ENCODE data around the gene LINGO1. TPM values are rescaled to one million over a fixed set of nuclear protein-coding genes. Genes with fewer than 3 reads are reported as not detected.

The LINGO1 gene
- total and polyA plus RNA-seq, 8 donors = 0.25 to 1.3 (median 0.57) TPM; not detected in 4

DNA sequence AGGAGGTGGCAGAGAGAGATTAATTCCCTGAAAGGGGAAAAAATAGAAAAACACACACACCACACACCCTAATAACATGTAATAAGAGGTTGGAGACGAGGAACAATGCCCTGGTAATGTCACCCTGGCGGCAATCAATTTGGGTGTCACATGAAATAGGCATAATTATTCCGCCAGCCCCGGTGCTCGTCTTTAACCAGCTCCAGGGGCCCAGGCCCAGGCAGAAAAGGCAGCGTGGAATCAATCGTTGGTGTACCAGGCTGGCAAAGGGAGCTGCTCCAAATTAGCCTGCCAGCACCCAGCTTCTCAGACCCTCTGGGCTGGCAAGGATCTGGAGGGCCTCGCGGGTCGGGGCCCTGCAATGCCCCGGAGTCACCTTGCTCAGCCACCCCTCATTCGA, 5.6 kb downstream of the LINGO1 start:
- intact Hi-C loops (cut with DNase I; ENCODE audit: low total_unique reads) = no loop called here
- 75 to 89% (median 85%) methylated on average over 7 to 12 of the region's 12 CpGs for WGBS, 5 donors

GRCh38 chr15:77626002-77626401, 6.7 kb downstream of the LINGO1 start:
- WGBS, 5 donors = 82 to 95% (median 86%) methylated on average over 3 of the region's 3 CpGs
- Histone ChIP-seq H3K27me3 (peaks cover 0 to 25% (median 11%) of the 10 kb centered on the region in 3 donors), H3K27ac (no peak overlapping the region), H3K4me3 (no peak overlapping the region), H3K9me3 (no peaks in the 10 kb centered on the region), H3K4me1 (peaks cover 0 to 13% (median 11%) of the 10 kb centered on the region in 4 donors), H3K36me3 (no peaks in the 10 kb centered on the region)
- intact Hi-C loops (cut with DNase I; ENCODE audit: low total_unique reads) = no loop called here
- TF ChIP-seq POLR2A (IDR thresholded peaks at IDR 0.05) (no peak), EP300 (IDR thresholded peaks at IDR 0.05) (no peak), POLR2AphosphoS5 (IDR thresholded peaks at IDR 0.05) (no peak)
- TF ChIP-seq, protein P1, sequence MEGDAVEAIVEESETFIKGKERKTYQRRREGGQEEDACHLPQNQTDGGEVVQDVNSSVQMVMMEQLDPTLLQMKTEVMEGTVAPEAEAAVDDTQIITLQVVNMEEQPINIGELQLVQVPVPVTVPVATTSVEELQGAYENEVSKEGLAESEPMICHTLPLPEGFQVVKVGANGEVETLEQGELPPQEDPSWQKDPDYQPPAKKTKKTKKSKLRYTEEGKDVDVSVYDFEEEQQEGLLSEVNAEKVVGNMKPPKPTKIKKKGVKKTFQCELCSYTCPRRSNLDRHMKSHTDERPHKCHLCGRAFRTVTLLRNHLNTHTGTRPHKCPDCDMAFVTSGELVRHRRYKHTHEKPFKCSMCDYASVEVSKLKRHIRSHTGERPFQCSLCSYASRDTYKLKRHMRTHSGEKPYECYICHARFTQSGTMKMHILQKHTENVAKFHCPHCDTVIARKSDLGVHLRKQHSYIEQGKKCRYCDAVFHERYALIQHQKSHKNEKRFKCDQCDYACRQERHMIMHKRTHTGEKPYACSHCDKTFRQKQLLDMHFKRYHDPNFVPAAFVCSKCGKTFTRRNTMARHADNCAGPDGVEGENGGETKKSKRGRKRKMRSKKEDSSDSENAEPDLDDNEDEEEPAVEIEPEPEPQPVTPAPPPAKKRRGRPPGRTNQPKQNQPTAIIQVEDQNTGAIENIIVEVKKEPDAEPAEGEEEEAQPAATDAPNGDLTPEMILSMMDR (IDR thresholded peaks at IDR 0.05) = no peak
- DNase-seq = no peak

More for the DNA sequence above, 5.6 kb downstream of the LINGO1 start:
- peaks cover 2 to 22% (median 20%) of the 10 kb centered on the region in 4 donors for H3K4me1 ChIP-seq
- H3K27me3 ChIP-seq = peaks cover 10 to 30% (median 22%) of the 10 kb centered on the region in 3 donors
- no peak overlapping the region for H3K27ac ChIP-seq
- no peaks in the 10 kb centered on the region for H3K9me3 ChIP-seq
- H3K4me3 ChIP-seq = no peak overlapping the region
- no peak for DNase-seq
- no peaks in the 10 kb centered on the region for H3K36me3 ChIP-seq
- no peak for TF ChIP-seq EP300 (IDR thresholded peaks at IDR 0.05)
- no peak for TF ChIP-seq POLR2AphosphoS5 (IDR thresholded peaks at IDR 0.05)
- TF ChIP-seq, protein P1 (IDR thresholded peaks at IDR 0.05) = no peak
- TF ChIP-seq POLR2A (IDR thresholded peaks at IDR 0.05) = no peak

- Histone ChIP-seq H3K27me3 (peaks cover 0 to 18% (median 5%) of the 10 kb centered on the region in 3 donors), H3K4me3 (no peak overlapping the region), H3K9me3 (no peaks in the 10 kb centered on the region), H3K27ac (no peak overlapping the region), H3K4me1 (peaks cover 0 to 12% (median 10%) of the 10 kb centered on the region in 4 donors), H3K36me3 (no peaks in the 10 kb centered on the region)
- DNase-seq = no peak
- WGBS, 5 donors = 76 to 90% (median 78%) methylated on average over 3 of the region's 3 CpGs
- no peak for TF ChIP-seq POLR2A (IDR thresholded peaks at IDR 0.05)
- TF ChIP-seq EP300 (IDR thresholded peaks at IDR 0.05) = no peak
- TF ChIP-seq, protein P1 (IDR thresholded peaks at IDR 0.05) = no peak
- no peak for TF ChIP-seq POLR2AphosphoS5 (IDR thresholded peaks at IDR 0.05)
- intact Hi-C loops (cut with DNase I; ENCODE audit: low total_unique reads) = no loop called here
Measured at GRCh38 chr15:77625376-77625775, 7.3 kb downstream of the LINGO1 start.

DNA sequence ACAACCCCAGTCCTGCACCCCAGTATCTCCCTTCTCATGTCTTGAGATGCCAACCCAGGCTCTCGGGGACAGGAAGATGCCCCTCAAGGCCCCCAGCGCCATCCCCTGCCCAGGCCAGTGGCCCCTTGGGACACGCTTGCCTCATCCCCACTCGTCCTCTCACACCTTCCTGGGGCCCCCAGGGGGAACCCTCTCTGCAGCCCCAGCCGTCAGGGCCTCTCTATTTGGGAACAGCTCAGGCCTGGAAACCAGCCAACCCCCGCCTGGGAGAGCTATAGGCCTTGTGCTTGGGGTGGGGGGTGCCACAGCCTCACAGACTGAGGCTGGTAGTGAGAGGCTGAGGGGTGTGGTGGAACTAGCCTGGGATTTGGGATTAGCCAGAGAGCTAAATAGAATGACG, 7.8 kb downstream of the LINGO1 start:
- WGBS, 5 donors = 64 to 74% (median 73%) methylated on average over 6 to 7 of the region's 7 CpGs
- TF ChIP-seq EP300 (IDR thresholded peaks at IDR 0.05) = no peak
- no peak for TF ChIP-seq POLR2AphosphoS5 (IDR thresholded peaks at IDR 0.05)
- TF ChIP-seq, protein P1 (IDR thresholded peaks at IDR 0.05) = no peak
- no peak for TF ChIP-seq POLR2A (IDR thresholded peaks at IDR 0.05)
- intact Hi-C loops (cut with DNase I; ENCODE audit: low total_unique reads) = no loop called here
- H3K27ac ChIP-seq = no peak overlapping the region
- H3K4me1 ChIP-seq = peaks cover 0 to 12% (median 10%) of the 10 kb centered on the region in 4 donors
- no peak for DNase-seq
- no peak overlapping the region for H3K4me3 ChIP-seq
- H3K27me3 ChIP-seq = peaks cover 0 to 13% (median 0%) of the 10 kb centered on the region in 3 donors
- H3K9me3 ChIP-seq = no peaks in the 10 kb centered on the region
- H3K36me3 ChIP-seq = no peaks in the 10 kb centered on the region
